T-helper 22 cell (primary cell): ENCODE measurements around the gene PHF12.
"Not testable (repeated sequence)": the region's sequence is repeated elsewhere in the genome, so short reads cannot be mapped to it uniquely, and the experiment has no call there.

ENCODE experiments used
- DNase-seq: peaks from one replicate; pipeline ENCODE4 v3.0.0-alpha.2; 2020; ENCODE audit warnings: low read depth

The PHF12 gene

DNA sequence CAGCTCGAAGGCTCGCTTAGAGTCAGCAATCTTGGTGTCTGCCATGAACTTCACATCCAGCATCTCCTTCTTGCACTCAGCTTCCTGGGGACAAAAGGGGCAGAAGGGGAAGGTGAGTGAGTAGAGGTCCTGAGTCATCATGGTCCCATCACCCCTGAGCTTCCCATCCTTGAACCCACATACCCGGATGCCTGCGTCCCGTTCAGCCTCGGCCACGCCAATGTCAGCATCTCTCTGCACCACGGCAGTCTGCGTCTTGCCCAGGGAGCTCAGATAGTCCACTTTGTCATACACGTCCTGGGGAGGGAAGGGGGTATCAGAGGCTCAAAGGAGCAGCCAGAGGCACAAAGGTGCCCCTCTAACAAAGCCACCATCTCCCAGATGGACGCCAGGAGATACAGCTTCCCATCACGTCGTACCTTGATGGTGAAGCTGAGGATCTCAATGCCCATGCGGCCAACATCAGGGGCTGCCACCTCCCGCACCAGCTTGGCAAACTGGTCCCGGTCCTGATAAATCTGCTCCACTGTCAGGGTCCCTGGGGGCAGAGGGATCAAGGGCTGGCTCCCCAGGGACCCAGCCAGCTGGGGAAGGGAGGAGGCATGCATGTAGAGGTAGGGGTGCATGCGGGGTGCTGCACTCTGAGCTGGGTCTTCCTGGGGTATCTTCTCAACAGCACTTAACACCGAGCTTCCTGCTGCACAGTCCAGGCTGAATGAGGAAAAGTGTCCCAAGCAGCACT, 69.0 kb downstream of the PHF12 start:
- DNase-seq, result no peak

DNA sequence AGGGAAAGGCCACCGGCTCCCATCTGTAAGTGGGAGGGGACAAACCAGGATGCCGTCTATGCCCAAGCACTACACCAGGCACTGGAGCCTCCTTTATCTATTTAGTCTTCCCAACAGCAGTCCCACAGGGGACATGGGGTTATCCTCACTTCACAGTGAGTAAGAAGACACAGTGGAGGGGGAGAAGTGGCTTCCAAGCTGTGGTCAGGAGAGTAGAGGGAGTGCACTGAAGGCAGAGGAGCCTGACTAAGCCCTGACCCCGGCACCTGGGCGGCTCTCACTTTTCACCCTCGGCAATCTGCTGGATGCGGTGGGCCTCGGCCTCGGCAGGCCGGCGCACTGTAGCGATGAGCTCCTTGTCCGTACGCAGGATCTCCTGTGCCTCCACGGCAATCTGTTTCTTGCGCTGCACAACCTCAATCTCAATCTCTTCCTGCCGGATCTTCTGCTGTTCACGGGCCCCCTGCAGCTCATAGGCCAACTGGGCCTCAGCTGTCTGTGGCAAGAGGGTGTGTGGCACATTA, 69.7 kb downstream of the PHF12 start:
- DNase-seq, result no peak

DNA sequence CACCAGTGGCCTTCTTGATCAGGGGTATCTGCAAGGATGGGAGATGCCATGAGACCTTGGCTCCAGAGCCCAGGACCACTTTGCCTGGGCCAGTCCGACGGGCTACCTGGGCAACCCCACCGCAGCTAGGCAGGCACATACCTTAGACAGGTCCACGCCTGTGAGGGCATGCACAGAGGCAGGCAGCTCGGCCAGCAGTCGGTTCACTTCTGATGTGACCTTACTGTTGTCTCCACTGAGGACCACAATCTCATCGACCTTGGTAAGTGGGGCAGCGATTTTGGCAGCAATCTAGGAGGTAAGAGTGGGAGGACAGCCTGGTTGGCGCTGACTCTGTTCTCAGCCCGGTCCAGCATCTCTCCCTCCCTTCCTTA, 70.8 kb downstream of the PHF12 start:
- DNase-seq, result no peak

DNA sequence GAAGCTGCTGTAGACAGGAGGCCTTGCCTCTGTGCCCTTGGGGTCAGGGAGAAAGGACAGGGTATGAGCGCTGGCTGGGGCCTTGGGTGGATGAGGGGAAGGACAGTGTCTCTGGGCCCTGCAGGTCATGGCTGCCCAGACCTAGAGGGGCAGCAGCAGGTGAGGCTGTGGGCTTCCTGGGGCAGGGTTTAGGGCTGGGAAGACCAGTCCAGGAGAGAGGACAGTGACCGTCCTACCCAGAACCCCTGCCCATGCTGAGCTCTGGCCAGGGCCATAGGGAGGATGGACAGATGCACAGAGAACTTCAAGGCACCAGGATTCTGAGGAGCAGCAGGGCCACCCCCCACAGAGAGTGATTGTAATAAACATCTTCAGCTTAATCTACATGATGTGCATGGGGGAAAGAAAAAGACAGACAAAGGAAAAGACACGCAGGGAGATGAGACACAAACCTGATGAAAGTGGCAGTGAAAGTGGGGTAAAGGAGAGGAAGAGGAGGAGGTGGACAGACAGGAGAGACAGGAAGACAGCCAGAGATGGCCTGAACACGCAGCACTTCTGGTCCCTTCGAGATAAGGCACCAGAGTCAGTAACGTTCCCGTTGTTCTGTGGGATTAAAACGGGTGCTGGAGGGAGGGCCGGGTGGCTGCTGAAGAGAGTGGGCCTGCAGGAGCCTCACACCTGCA, 71.3 kb downstream of the PHF12 start:
- DNase-seq, result no peak

DNA sequence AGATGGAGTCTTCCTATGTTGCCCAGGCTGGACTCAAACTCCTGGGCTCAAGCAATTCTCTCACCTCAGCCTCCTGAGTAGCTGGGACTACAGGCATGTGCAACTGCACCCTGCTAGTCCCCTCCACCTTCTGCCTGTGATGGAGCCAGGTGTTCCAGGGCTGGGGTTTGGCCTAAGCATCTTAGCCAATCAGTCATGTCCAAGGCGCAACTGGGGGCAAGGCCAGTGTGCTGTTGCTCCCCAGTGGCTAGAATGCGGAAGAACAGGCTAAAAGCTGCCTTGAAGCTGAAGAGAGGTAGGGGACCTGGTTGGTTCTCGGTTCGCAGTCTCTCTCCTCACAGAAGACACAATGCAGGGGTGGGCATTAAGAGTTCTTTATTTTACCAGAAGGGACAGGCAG, 72.3 kb downstream of the PHF12 start:
- no peak for DNase-seq

DNA sequence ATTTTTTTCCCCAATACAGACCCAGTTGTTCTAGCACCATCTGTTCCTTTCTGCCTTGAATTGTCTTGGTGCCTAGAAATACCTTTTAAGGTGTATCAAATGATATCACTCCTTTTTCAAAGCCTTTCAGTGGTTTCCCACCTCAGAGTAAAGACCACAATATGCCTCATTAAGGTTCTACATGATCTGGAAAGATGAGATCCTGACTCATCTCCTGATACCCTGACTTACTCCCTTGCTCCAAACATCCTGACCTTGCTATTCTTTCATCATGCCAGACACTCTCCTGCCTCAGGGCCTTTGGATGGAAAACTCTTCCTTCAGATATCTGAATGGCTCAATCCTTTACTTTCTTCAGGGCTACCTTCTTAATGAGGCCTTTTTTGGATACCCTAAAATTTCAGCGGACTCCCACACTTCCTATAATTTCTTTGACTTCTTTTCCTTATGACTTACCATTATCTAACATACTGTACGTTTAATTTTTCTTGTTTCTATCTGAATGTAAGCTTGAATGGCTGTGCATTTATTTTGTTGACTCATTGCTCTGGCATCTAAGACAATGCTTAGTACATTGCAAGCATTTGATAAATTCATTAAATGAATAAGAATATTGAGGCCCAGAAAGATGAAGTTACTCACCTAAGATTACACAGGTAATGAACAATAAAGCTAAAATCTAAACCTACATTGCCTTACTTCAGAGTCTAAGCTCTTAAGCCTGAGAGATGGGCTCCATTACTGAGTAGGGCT, 73.0 kb downstream of the PHF12 start:
- DNase-seq, result no peak

DNA sequence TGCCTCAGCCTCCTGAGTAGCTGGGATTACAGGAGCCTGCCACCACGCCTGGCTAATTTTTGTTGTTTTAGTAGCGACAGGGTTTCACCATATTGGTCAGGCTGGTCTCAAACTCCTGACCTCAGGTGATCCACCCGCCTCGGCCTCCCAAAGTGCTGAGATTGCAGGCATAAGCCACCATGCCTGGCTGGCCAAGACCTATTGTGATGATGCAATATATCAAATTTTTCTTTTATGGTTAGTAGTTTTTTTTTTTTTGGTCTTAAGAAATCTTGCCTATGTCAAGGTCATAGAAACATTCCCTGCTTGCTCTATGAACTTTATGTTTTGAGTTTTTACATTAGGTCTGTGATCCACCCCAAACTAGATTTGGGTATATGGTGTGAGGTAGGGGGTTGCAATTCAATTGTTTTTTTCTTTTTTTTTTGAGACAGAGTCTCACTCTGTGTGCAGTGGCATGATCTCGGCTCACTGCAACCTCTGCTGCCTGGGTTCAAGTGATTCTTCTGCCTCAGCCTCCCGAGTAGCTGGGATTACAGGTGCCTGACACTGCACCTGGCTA, 74.1 kb downstream of the PHF12 start:
- not testable (repeated sequence) for DNase-seq

DNA sequence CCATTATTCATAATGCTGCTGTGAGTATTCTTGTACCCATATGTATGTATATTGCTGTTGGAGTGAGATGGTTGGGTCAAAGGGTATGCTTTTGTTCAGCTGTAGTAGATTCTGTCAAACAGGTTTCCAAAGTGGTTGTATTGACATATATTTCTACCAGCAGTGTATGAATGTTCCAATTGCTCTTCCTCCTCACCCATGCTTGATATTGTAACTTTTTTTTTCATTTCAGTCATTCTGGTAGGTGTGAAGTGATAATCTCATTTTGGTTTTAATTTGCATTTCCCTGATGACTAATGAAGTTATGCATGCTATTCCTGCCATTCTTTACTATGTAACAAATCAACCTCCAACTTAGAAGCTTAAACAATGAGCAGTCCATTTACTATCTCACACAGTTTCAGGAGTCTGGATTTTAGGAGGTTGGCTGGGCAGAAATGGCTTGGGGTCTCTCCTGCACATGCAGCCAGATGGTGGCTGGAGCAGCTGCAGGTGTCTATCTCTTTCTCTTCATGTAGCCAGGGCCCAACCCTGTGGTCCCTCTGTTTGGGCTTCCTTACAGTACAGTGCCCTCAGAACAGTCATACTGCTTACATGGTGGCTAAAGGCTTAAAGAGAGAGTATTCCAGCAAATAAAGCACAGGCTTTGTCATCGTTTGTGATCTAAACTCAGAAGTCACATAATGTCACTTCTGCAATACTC, 75.3 kb downstream of the PHF12 start:
- no peak for DNase-seq

DNA sequence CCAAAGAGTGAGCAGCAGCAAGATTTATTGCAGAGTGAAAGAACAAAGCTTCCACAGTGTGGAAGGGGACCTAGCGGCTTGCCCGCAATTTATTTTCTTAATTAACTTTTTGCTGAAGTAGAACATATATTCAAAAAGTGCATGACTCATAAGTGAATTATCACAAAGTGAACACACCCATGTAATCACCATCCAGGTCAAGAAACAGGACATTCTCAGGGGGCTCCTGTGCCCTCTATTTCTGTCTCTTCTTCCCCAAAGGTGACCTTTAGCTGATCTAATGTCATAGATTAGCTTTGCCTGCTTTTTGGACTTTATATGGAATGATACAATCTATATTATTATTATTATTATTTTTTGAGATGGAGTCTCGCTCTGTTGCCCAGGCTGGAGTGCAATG, 76.6 kb downstream of the PHF12 start:
- no peak for DNase-seq

DNA sequence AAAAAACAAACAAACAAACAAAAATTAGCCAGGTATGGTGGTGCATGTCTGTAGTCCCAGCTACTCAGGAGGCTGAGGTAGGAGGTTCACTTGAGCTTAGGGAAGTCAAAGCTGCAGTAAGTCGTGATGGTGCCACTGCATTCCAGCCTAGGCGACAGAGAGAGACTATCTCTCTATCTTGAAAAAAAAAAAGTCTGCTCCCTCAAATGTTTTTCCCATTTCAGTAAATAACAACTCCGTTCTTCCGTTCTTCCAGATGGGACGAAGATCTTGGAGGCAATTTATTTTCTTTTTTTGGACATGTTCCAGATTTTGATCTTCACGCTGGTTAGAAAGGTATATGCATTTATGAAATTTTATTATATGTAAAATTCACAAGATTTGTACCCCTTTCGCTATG, 77.5 kb downstream of the PHF12 start:
- no peak for DNase-seq

DNA sequence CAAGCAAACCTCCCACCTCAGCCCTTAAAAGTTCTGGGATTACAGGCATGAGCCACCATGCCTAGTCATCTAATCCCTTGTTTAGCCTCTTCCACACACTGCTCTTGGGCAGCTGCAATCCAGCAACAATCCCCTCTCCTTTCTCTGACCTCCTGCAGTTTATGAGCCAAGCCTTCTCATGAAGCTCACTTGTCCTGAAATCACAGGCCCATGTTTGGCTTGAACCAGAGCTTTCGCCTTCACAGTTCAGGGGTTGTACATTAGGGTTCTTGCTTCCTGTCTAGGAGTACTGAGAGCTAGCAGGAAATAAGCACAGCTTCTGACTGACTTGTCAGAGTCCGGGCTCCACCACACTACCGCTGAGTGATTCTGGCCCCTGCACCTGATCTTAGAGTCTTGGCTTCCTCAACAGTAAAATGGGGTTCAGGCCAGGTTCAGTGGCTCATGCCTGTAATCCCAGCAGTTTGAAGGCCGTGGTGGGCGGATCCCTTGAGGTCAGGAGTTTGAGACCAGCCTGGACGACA, 80.2 kb downstream of the PHF12 start:
- DNase-seq, result no peak

DNA sequence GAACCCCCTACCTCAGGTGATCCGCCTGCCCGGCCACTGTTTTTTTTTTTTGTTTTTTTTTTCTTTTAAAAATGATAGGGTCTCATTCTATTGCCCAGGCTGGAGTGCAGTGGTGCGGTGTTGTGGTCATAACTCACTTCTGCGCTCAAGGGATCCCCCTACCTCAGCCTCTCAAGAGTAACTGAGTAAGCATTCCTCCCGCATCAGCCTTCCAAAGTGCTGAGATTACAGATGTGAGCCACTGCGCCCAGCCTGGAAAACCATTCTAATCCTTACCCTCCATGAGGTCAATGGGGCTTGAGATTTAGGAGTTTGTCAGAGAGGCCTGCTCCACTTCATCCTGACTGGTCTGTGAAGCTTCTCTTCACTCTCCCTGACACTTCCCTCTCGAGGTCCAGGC, 84.0 kb downstream of the PHF12 start:
- no peak for DNase-seq

DNA sequence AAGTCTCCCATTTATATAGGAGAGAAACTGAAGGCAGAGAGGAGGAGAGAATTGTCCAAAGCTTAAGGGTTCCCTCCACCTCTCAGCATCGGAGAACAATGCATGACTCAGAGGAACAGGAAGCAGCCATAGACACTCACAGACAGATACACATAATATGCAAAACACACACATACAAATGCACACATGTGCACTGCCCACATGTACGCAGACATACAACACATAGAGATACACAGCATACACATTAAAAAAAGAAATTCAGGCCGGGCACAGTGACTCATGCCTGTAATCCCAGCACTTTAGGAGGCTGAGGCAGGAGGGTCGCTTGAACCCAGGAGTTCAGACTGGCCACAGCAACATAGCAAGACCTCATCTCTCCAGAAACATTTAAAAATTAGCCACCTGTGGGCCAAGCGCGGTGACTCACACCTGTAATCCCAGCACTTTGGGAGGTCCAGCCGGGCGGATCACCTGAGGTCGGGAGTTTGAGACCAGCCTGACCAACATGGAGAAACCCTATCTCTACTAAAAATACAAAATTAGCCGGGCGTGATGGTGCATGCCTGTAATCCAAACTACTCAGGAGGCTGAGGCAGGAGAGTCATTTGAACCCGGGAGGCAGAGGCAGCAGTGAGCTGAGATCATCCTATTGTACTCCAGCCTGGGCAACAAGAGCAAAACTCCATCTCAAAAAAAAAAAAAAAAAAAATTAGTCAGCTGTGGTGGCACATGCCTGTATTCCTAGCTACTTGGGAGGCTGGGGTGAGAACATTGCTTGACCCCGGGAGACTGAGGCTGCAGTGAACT, 85.2 kb downstream of the PHF12 start:
- DNase-seq, result no peak

DNA sequence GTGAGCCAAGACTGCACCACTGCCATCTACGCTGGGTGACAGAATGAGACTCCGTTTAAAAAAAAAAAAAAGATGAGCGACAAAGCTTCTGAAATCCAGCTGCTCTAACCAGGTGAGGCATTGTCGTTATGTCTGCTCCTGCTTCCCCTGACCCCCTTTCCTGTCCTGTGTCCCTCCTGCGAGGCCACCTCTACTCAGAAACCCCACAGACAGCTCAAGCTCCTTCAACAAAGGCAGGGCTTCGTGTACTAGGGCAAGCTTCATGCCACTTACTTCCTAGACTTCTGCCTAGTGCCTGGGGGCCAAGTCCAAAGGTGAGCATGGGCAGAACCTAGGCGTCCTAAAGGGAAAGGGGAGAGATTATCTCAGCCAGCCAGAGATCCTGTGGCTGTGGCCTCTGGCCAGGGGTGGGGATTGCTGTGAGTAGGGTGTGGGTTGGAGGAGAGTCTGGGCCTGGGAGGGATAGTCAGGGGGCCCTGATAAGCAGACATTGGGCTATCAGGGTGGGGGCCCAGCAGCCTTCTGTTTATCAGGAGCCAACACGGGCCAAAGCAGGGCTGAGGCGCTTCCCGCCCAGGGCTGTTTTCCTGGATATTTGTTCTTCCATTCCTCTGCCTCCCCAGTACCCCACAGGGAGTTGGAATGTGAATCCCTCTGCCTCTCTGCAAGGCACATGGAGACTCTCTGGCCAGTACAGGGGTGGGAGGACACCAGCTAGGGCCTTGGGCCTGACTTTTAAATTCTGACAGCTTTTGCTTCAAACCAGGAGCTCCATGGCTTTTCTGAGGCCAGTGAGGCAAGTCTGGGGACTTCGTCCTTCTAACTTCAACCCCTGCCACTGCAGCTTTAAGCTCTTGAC, 86.1 kb downstream of the PHF12 start:
- no peak for DNase-seq

DNA sequence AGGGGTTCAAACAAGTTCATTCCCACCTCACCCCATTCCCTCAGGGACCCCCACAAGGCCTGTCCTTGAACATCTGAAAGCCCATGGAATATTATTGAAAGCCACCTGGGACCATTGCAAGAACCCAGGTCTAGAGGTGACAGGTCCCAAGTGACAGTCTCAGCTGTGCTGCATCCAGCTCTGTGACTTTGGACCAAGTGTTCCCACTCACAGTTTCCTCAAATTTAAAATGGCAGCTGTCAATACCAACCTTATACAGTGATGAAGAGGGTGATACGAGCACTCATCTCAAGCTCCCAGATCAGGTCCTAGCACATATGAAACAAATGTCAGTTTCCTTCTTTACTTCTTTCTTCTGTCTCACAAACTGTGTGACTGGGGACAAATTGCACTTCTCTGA, 87.4 kb downstream of the PHF12 start:
- DNase-seq, result no peak

DNA sequence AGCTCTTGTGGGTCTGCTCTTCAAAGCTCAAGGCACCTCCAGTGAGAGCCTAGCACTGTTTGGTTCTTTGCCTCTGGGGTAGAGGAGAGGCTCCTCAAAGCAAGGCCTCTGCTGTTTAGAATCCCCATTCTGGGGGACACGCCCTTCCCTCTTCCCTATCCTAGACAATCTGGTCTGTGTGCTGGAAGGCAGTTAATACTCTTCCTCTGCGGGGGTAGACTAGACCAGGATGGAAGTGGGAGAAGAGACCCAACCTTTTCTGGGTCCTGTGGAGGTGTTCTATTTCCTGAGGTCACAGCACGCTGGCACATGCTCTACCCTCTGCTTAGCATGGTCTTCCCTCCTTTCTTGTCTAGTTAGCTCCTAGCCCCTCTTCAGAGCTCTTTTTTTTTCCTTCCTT, 88.8 kb downstream of the PHF12 start:
- no peak for DNase-seq

DNA sequence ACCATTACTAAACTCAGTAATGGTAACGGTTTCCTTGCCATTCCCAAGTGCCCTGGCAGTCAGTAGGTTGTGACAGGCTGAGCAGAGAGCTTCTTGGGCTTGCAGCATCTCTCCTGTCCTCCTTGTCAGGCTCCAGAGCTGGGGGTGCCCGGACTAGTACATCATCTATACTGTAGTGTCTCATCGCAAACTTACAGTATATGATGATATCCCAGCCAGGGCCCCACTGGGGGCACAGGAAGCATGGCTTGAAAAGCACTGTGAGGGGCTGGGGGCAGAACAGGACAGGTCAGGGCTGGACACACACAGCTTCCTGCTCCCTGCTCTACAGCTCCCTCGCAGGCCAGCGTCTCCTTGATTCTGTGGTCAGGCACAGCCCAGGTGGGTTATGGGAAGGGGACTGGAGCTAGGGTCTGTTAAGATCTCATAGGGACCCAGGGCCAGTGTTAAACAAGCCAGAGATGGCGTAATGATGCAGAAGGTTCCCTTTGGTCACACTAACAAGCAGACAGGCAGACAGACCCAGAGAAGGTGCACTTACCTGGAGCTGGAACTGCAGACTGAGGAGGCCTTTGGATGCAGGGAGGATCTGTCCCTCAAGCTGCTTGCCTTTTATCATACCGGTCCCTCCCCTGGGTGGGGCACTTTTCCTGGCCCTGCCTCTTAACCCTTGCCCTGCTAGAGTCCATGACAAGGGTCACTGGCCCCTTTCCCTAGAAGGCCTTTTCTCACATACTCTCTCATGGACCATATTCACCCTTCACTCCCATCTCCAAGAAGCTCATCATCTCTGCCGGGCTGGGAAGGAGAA, 89.7 kb downstream of the PHF12 start:
- DNase-seq, result no peak

DNA sequence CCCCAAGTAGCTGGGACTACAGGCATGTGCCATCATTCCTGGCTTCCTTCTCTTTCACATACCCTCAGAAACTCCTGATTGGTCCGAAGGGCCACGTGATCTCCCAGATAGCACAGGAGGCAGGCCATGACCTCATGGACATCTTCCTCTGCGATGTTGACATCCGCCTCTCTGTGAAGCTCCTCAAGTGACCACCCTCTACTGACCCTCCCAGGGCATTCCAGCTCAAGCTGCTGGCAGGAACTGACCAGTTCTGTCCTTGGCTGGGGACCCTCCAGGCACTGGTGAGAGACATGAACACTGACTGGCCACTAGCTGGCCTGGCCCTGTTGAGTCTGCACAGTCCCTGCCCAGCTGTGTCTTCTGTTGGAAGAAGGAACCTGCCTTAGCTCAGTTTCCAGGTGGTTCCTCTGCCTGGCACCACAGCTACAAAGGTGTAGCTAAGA, 90.9 kb downstream of the PHF12 start:
- no peak for DNase-seq

DNA sequence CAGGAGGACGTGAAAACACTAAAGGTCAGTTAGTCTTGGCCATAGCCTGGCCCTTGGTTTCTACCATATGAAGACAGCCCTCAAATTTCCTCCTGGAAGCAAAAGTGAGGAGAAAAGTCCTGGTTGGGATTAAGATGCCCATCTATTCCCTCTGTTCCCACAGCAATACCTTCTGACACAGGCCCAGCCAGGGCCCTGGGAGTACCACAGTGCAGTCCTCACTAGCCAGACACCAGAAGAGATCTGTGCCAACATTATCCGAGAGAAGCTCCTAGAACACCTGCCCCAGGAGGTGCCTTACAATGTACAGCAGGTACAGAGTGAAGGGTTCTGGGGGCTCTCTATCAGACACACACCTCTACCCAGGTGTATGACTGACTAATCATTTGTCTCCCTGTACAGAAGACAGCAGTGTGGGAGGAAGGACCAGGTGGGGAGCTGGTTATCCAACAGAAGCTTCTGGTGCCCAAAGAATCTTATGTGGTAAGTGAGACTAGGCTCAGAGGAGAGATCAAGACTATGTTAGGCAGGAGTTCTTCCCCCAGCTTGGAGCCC, 92.4 kb downstream of the PHF12 start:
- DNase-seq, result no peak
